Activated naive CD4-positive, alpha-beta T cell treated with Interleukin-2 at 50 U/mL for 16 hours (primary cell): ENCODE data around the gene IFI27L2.

Source experiments
- DNase-seq: peaks from one replicate; pipeline ENCODE4 v3.0.0-alpha.2; 2020

The IFI27L2 gene

GRCh38 chr14:94121485-94121884 lies 7.9 kb downstream of the IFI27L2 start:
- DNase-seq: no peak

- no peak for DNase-seq
Measured at GRCh38 chr14:94120667-94121340, 8.6 kb downstream of the IFI27L2 start.

GRCh38 chr14:94119071-94119470 lies 10.3 kb downstream of the IFI27L2 start:
- no peak for DNase-seq

GRCh38 chr14:94117856-94118255 lies 11.5 kb downstream of the IFI27L2 start:
- no peak for DNase-seq

GRCh38 chr14:94116701-94117100 lies 12.7 kb downstream of the IFI27L2 start:
- no peak for DNase-seq

GRCh38 chr14:94115631-94116030 lies 13.8 kb downstream of the IFI27L2 start:
- DNase-seq: no peak

GRCh38 chr14:94115058-94115591 lies 14.3 kb downstream of the IFI27L2 start:
- DNase-seq: no peak

GRCh38 chr14:94114589-94115057 lies 14.8 kb downstream of the IFI27L2 start:
- DNase-seq: no peak

- DNase-seq: no peak
Measured at GRCh38 chr14:94113908-94114588, 15.4 kb downstream of the IFI27L2 start.

GRCh38 chr14:94113490-94113889 lies 15.9 kb downstream of the IFI27L2 start:
- DNase-seq: no peak

- DNase-seq: no peak
Measured at GRCh38 chr14:94113073-94113472, 16.3 kb downstream of the IFI27L2 start.

- no peak for DNase-seq
Measured at GRCh38 chr14:94112513-94113063, 16.8 kb downstream of the IFI27L2 start.

GRCh38 chr14:94111276-94112095 lies 17.9 kb downstream of the IFI27L2 start:
- no peak for DNase-seq

- no peak for DNase-seq
Measured at GRCh38 chr14:94110552-94111181, 18.7 kb downstream of the IFI27L2 start, which contains the start of gene IFI27. TSS of gene IFI27 (plus strand) at chr14:94110736.

GRCh38 chr14:94109915-94110250 lies 19.5 kb downstream of the IFI27L2 start:
- DNase-seq: no peak

- DNase-seq: no peak
Measured at GRCh38 chr14:94104731-94105130, 24.7 kb downstream of the IFI27L2 start.

GRCh38 chr14:94103554-94104150 lies 25.8 kb downstream of the IFI27L2 start:
- no peak for DNase-seq

- no peak for DNase-seq
Measured at GRCh38 chr14:94102768-94103482, 26.5 kb downstream of the IFI27L2 start.

- DNase-seq: no peak
Measured at GRCh38 chr14:94101748-94102147, 27.7 kb downstream of the IFI27L2 start.

- DNase-seq: no peak
Measured at GRCh38 chr14:94100847-94101246, 28.6 kb downstream of the IFI27L2 start.

- DNase-seq: no peak
Measured at GRCh38 chr14:94099006-94099405, 30.4 kb downstream of the IFI27L2 start.
